ENCODE results near the gene DNASE1L3.

The DNASE1L3 gene

GRCh38 chr3:58177747-58178527 lies 32.8 kb downstream of the DNASE1L3 start:
- peak; percentile 81 to 89 for DNase-seq

- no peak for DNase-seq
Measured at GRCh38 chr3:58176827-58177489, 33.8 kb downstream of the DNASE1L3 start.

- DNase-seq: no peak
Measured at GRCh38 chr3:58176185-58176530, 34.6 kb downstream of the DNASE1L3 start.

GRCh38 chr3:58175437-58176184 lies 35.2 kb downstream of the DNASE1L3 start:
- DNase-seq: no peak

- DNase-seq: no peak
Measured at GRCh38 chr3:58175187-58175436, 35.7 kb downstream of the DNASE1L3 start.

GRCh38 chr3:58173669-58174398 lies 36.9 kb downstream of the DNASE1L3 start:
- DNase-seq: peak in 1 of 2 experiments; percentile 9

- no peak for DNase-seq
Measured at GRCh38 chr3:58173029-58173668, 37.6 kb downstream of the DNASE1L3 start.

GRCh38 chr3:58171126-58171525 lies 39.6 kb downstream of the DNASE1L3 start:
- no peak for DNase-seq

GRCh38 chr3:58170376-58170775 lies 40.4 kb downstream of the DNASE1L3 start:
- no peak for DNase-seq

GRCh38 chr3:58169371-58169770 lies 41.4 kb downstream of the DNASE1L3 start:
- no peak for DNase-seq

- no peak for DNase-seq
Measured at GRCh38 chr3:58168498-58168897, 42.3 kb downstream of the DNASE1L3 start.

- DNase-seq: peak; percentile 35 to 54
Measured at GRCh38 chr3:58167431-58168351, 43.1 kb downstream of the DNASE1L3 start.

GRCh38 chr3:58164906-58165821 lies 45.6 kb downstream of the DNASE1L3 start:
- no peak for DNase-seq

GRCh38 chr3:58164199-58164879 lies 46.4 kb downstream of the DNASE1L3 start:
- no peak for DNase-seq

- no peak for DNase-seq
Measured at GRCh38 chr3:58163234-58163633, 47.5 kb downstream of the DNASE1L3 start.

- no peak for DNase-seq
Measured at GRCh38 chr3:58161435-58162398, 49.1 kb downstream of the DNASE1L3 start.

GRCh38 chr3:58160399-58160798 lies 50.4 kb downstream of the DNASE1L3 start:
- no peak for DNase-seq

- no peak for DNase-seq
Measured at GRCh38 chr3:58158442-58159153, 52.2 kb downstream of the DNASE1L3 start.

All from stimulated activated CD4-positive, alpha-beta T cell treated with anti-CD3 and anti-CD28 coated beads, Interleukin-4, amount 100 ng/mL, for 4 hours (primary cell).